Measurements from ENCODE around the gene FAM210A.

- TF ChIP-seq CTCF (IDR thresholded peaks at IDR 0.05): no peak
- no peak for TF ChIP-seq ZNF416 (CRISPR knock-in tag; IDR thresholded peaks at IDR 0.05)
- TF ChIP-seq CREM (CRISPR knock-in tag; IDR thresholded peaks at IDR 0.05): no peak
- no peak for TF ChIP-seq MXD4 (CRISPR knock-in tag; IDR thresholded peaks at IDR 0.05; ENCODE audit: borderline replicate concordance)
- no peak for TF ChIP-seq EMX1 (CRISPR knock-in tag; IDR thresholded peaks at IDR 0.05)
- no peak for TF ChIP-seq CREB1 (CRISPR knock-in tag; IDR thresholded peaks at IDR 0.05)
- no peak for TF ChIP-seq ZNF121 (CRISPR knock-in tag; IDR thresholded peaks at IDR 0.05)
- no peak for TF ChIP-seq TEAD4 (CRISPR knock-in tag; IDR thresholded peaks at IDR 0.05)
- TF ChIP-seq RELA (CRISPR knock-in tag; IDR thresholded peaks at IDR 0.05; ENCODE audit: borderline replicate concordance): no peak
- TF ChIP-seq CBFB (CRISPR knock-in tag; IDR thresholded peaks at IDR 0.05; ENCODE audit: low read depth): no peak
- no peak for TF ChIP-seq ATF6 (CRISPR knock-in tag; IDR thresholded peaks at IDR 0.05)
- no peak for TF ChIP-seq ZNF138 (CRISPR knock-in tag; conservative IDR thresholded peaks at IDR 0.05)
These were observed 20.3 kb upstream of the FAM210A start for GRCh38 chr18:13746633-13747032.
